Adrenal gland (tissue), 5 donors: ENCODE measurements around the gene MINPP1.

ENCODE experiments used
- POLR2A ChIP-seq, 2 donors: fragments of 450-650 bp; IDR thresholded peaks; one replicate each; pipeline ENCODE4 v1.6.1; 2017; ENCODE audit warnings: antibody characterized with exemption in 2 of 2, mild to moderate bottlenecking in 2 of 2, moderate library complexity in 1 of 2
- TF ChIP-seq, protein P1 (sequence below), 6 experiments: fragments of 450-650 bp in 4 of 6; fragments of 200-600 bp in 2 of 6; sonication (generic) in 1 of 6; IDR thresholded peaks; 1 replicate in 5 of 6; 2 replicates in 1 of 6; pipeline versions ENCODE4 v1.5.1 to v1.8.0; 2016 to 2021; ENCODE audit warnings: antibody characterized with exemption in 6 of 6, mild to moderate bottlenecking in 2 of 6, moderate library complexity in 1 of 6
- donor health status: DM: no; HTN: no; CAD: no.

DNA sequence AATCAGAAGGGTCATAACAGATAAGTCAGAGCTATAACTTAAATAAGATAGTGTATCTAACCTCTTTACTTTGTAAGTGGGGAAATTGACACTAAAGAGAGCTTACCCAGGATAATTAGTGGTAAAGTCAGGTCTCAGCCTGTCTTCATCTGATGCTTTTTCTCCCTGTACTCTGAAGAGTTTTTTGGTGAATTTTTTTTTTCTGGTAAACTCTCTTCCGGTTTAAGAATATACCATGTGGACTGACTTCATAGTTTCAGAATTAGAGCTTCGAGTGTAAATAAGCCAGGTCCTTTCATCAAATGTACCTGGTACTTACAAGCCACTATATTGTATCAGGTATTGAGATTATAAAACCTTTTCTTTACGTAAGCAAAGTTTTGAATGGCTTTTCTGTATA lies 6.8 kb downstream of the MINPP1 start:
- no peak for TF ChIP-seq POLR2A (IDR thresholded peaks at IDR 0.05)
- TF ChIP-seq, protein P1, sequence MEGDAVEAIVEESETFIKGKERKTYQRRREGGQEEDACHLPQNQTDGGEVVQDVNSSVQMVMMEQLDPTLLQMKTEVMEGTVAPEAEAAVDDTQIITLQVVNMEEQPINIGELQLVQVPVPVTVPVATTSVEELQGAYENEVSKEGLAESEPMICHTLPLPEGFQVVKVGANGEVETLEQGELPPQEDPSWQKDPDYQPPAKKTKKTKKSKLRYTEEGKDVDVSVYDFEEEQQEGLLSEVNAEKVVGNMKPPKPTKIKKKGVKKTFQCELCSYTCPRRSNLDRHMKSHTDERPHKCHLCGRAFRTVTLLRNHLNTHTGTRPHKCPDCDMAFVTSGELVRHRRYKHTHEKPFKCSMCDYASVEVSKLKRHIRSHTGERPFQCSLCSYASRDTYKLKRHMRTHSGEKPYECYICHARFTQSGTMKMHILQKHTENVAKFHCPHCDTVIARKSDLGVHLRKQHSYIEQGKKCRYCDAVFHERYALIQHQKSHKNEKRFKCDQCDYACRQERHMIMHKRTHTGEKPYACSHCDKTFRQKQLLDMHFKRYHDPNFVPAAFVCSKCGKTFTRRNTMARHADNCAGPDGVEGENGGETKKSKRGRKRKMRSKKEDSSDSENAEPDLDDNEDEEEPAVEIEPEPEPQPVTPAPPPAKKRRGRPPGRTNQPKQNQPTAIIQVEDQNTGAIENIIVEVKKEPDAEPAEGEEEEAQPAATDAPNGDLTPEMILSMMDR (IDR thresholded peaks at IDR 0.05) = no peak
